ENCODE results near the gene SELENBP1.

DNA sequence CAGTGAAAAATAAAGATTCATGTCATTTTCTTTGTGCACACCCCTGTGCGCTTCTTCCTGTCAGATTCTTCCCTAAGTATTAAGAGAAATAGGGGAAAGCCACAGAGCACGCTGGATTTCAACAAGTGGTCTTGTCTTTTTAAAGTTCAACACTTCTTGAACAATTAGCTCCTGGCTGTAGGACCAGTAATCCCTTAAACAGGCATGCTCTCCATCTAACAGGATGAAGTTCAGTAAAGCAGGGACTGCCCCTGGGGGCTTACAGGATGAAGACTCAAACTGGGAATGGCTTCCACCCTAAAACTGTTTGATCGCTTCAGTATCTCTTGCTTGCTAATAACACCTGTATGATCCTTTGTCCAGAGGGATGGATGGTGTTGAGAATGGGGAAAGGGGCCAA lies 31.1 kb upstream of the SELENBP1 start:
- TF ChIP-seq, protein P1, sequence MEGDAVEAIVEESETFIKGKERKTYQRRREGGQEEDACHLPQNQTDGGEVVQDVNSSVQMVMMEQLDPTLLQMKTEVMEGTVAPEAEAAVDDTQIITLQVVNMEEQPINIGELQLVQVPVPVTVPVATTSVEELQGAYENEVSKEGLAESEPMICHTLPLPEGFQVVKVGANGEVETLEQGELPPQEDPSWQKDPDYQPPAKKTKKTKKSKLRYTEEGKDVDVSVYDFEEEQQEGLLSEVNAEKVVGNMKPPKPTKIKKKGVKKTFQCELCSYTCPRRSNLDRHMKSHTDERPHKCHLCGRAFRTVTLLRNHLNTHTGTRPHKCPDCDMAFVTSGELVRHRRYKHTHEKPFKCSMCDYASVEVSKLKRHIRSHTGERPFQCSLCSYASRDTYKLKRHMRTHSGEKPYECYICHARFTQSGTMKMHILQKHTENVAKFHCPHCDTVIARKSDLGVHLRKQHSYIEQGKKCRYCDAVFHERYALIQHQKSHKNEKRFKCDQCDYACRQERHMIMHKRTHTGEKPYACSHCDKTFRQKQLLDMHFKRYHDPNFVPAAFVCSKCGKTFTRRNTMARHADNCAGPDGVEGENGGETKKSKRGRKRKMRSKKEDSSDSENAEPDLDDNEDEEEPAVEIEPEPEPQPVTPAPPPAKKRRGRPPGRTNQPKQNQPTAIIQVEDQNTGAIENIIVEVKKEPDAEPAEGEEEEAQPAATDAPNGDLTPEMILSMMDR (conservative IDR thresholded peaks at IDR 0.05; ENCODE audit: low read depth, low read length), result no peak
- no peak for TF ChIP-seq EZH2 (IDR thresholded peaks at IDR 0.05; ENCODE audit: low read length, unreplicated experiment)
